GM12874 (cell line): Measurements from ENCODE around the gene OBSL1.

Source experiments
- CTCF ChIP-seq: IDR thresholded peaks from 2 replicates; pipeline ENCODE4 v1.5.1; 2011; ENCODE audit warnings: low read depth, mild to moderate bottlenecking, control low read depth, low read length, moderate library complexity; ENCODE audit not compliant: insufficient read depth

The OBSL1 gene

GRCh38 chr2:219510512-219511135, 60.7 kb downstream of the OBSL1 start:
- TF ChIP-seq CTCF: no peak

GRCh38 chr2:219509780-219510511, 61.4 kb downstream of the OBSL1 start:
- TF ChIP-seq CTCF: peak; percentile 82

- no peak for TF ChIP-seq CTCF
Measured at GRCh38 chr2:219508971-219509779, 62.2 kb downstream of the OBSL1 start.

GRCh38 chr2:219508444-219508734, 63.0 kb downstream of the OBSL1 start:
- no peak for TF ChIP-seq CTCF

GRCh38 chr2:219507581-219508443, 63.5 kb downstream of the OBSL1 start:
- no peak for TF ChIP-seq CTCF

- TF ChIP-seq CTCF: no peak
Measured at GRCh38 chr2:219506802-219507526, 64.4 kb downstream of the OBSL1 start.
